ENCODE data around the gene VSIG1.
A peak's percentile ranks its signal among the peaks of the same experiment; 100 is the strongest.

VSIG1 gene

DNA sequence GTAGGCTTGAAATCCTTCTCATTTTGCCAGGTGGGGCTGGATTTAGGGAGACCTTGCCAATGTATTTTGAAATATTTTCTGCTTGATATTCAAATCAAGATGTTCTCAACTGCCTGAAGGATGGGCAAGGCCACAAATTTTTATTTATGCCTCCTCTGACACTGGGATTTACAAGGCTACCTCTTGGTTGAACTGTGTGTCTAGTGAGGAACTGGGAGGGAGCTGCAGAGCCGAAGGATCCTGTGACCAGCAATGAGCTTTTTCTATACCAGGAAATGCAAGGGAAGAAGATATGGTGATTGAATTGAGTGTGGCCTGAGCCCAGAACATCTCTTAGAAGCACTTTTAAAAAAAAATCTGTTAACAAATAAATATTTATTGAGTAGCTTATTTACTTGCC, 14.9 kb downstream of the VSIG1 start:
- H3K4me3 ChIP-seq (ENCODE audit: low read length): no peak overlapping the region
- DNase-seq (ENCODE audit: low read depth): no peak
- TF ChIP-seq, protein P1, sequence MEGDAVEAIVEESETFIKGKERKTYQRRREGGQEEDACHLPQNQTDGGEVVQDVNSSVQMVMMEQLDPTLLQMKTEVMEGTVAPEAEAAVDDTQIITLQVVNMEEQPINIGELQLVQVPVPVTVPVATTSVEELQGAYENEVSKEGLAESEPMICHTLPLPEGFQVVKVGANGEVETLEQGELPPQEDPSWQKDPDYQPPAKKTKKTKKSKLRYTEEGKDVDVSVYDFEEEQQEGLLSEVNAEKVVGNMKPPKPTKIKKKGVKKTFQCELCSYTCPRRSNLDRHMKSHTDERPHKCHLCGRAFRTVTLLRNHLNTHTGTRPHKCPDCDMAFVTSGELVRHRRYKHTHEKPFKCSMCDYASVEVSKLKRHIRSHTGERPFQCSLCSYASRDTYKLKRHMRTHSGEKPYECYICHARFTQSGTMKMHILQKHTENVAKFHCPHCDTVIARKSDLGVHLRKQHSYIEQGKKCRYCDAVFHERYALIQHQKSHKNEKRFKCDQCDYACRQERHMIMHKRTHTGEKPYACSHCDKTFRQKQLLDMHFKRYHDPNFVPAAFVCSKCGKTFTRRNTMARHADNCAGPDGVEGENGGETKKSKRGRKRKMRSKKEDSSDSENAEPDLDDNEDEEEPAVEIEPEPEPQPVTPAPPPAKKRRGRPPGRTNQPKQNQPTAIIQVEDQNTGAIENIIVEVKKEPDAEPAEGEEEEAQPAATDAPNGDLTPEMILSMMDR (conservative IDR thresholded peaks at IDR 0.05; ENCODE audit: low read length): no peak

DNA sequence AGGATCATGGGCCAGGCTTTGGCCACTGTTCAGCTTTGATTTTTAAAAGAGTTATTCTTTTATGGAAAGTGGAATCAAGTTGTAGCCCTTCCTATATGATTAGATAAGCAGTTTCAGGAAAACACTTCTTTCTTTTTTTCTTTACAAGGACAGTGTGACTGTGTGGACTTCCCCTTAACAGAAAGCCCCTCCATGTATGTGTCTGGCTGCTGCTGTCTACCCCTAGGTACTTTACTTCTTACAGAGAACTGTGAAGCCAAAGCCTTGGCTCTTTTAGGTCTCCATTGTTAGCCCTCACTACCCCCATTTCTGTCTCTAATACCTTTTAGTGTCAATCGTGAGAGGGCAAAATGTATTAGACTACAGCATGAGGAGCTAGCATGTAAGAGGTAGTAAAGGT, 19.1 kb downstream of the VSIG1 start:
- TF ChIP-seq, protein P1 (conservative IDR thresholded peaks at IDR 0.05; ENCODE audit: low read length): no peak
- no peak overlapping the region for H3K4me3 ChIP-seq (ENCODE audit: low read length)
- no peak for DNase-seq (ENCODE audit: low read depth)

DNA sequence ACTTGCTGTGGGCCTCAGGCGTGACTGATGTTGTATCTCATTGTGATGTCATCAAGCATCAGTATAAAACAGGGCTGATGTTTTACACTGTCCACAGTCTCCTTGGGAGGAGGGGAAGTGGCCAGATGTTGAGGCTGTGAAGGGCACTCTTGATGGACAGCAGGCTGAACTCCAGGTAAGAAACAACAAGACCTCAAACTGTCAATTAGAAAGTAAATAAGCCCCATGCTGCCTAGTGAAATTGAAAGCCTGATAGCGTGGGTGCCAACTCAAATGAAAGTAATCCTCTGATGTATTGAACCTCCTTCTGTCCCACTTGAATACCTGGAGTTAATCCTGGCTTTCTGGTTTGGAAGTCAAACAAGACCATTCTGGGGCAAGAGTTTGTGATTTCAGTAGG, 19.7 kb downstream of the VSIG1 start:
- TF ChIP-seq, protein P1 (conservative IDR thresholded peaks at IDR 0.05; ENCODE audit: low read length): no peak
- DNase-seq (ENCODE audit: low read depth): no peak
- no peak overlapping the region for H3K4me3 ChIP-seq (ENCODE audit: low read length)

DNA sequence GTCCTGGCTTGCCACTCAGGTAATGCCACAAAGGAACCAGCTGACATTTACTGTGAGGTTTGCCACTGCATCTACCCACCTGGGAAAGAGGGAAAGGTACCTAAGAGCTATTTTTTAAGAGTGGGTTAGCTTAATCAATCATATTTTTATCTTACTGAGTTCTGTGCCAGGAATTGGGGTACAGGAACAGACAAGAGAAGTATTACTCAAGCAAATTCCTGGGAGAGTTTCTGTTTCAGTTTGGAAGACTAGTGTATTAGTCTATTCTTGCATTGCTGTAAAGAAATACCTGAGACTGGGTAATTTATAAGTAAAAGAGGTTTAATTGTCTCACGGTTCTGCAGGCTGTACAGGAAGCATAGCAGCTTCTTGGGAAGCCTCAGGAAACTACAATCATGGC, 23.3 kb downstream of the VSIG1 start:
- no peak for DNase-seq (ENCODE audit: low read depth)
- H3K4me3 ChIP-seq (ENCODE audit: low read length): no peak overlapping the region
- TF ChIP-seq, protein P1 (conservative IDR thresholded peaks at IDR 0.05; ENCODE audit: low read length): no peak

DNA sequence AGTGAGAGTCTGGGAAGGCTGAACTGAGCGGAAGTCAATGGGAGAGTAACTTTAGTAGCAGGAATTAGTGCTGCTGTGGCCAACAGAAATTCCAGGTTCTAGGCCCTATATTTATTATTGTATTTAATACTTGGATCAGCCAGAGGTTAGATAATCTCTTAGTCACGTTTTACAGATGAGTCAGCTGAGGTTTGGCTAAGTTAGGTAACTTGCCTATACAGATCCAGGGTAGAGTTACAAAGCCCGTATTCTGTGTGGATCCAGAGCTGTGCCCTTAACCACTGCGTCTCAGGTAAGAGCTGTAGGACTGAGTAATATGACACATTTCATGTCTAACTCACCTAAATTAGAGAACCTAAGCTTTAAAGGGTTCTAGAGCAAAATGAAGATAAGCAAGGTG, 26.0 kb downstream of the VSIG1 start:
- TF ChIP-seq, protein P1 (conservative IDR thresholded peaks at IDR 0.05; ENCODE audit: low read length): no peak
- no peak overlapping the region for H3K4me3 ChIP-seq (ENCODE audit: low read length)
- DNase-seq (ENCODE audit: low read depth): peak; percentile 27

DNA sequence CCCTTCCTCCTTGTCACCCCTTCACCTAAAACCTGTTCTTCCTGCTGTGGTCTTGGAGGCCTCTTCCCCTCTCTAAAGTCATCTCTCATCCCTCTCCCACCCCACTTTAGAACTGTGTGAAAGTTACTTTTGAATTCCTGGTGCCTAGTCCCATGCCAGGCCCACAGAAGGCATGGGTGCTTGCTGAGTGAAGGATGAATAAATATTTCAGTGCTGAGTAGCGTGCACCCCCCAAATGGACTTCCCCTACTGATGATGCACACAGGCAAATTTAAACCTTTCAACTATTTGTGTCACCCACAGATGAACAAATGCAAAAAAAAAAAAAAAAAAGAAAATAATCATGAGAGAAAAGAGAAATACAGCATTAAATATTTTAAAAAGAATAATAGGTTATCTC, 26.7 kb downstream of the VSIG1 start:
- TF ChIP-seq, protein P1 (conservative IDR thresholded peaks at IDR 0.05; ENCODE audit: low read length): no peak
- DNase-seq (ENCODE audit: low read depth): no peak
- H3K4me3 ChIP-seq (ENCODE audit: low read length): no peak overlapping the region

DNA sequence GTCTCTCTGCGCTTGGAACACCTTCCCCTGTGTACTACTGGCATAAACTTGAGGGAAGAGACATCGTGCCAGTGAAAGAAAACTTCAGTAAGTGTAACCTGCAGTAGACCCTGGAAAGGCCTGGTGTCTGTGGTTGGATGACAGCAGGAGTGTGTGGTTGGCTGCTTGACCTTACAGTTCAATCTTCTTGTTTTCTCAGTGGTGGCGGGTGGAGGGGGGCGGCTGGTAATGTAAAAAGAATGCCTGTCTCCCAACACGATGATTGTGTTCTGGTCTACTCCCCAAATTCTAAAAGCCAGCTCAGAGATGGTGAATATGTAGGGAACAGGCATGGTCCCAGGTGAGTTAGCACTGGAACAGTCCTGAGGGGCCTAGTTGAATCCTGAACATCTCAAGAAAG, 27.9 kb downstream of the VSIG1 start:
- no peak for DNase-seq (ENCODE audit: low read depth)
- TF ChIP-seq, protein P1 (conservative IDR thresholded peaks at IDR 0.05; ENCODE audit: low read length): no peak
- no peak overlapping the region for H3K4me3 ChIP-seq (ENCODE audit: low read length)

Measured in AG10803 (cell line).